Suprapubic skin (tissue), 4 donors: ENCODE data around the gene UXS1.
"Not testable (repeated sequence)": the region's sequence is repeated elsewhere in the genome, so short reads cannot be mapped to it uniquely, and the experiment has no call there.

Experiments used
- CTCF ChIP-seq, 2 donors: fragments of 200-600 bp in 1 of 2; fragments of 450-650 bp in 1 of 2; sonication (generic) in 1 of 2; IDR thresholded peaks; one replicate each; pipeline ENCODE4 v1.5.1; 2016 to 2019; ENCODE audit warnings: antibody characterized with exemption in 2 of 2, mild to moderate bottlenecking in 1 of 2, moderate library complexity in 1 of 2
- POLR2A ChIP-seq, 2 donors: fragments of 450-650 bp; IDR thresholded peaks; one replicate each; pipeline ENCODE4 v1.6.1; 2017; ENCODE audit warnings: antibody characterized with exemption in 2 of 2, mild to moderate bottlenecking in 2 of 2, moderate library complexity in 2 of 2
- POLR2AphosphoS5 ChIP-seq, 3 donors: sonication (generic); formaldehyde crosslinking; IDR thresholded peaks; one replicate each; pipeline ENCODE4 v1.6.1; 2017; ENCODE audit warnings: antibody characterized with exemption in 3 of 3

- TF ChIP-seq POLR2AphosphoS5, CTCF, POLR2A (IDR thresholded peaks at IDR 0.05): not testable (repeated sequence)
Measured at GRCh38 chr2:106204551-106204950, 10.4 kb upstream of the UXS1 start.
